HG03066 (cell line): Measurements from ENCODE around the gene KRTAP12-4.
"Not testable (repeated sequence)": the region's sequence is repeated elsewhere in the genome, so short reads cannot be mapped to it uniquely, and the experiment has no call there.

Experiments
- ATAC-seq: cut with Tn5 transposase; IDR thresholded peaks from one replicate; pipeline ENCODE4 v1.9.1; 2021; ENCODE audit warnings: low read depth; ENCODE audit not compliant: unreplicated experiment

KRTAP12-4 gene

DNA sequence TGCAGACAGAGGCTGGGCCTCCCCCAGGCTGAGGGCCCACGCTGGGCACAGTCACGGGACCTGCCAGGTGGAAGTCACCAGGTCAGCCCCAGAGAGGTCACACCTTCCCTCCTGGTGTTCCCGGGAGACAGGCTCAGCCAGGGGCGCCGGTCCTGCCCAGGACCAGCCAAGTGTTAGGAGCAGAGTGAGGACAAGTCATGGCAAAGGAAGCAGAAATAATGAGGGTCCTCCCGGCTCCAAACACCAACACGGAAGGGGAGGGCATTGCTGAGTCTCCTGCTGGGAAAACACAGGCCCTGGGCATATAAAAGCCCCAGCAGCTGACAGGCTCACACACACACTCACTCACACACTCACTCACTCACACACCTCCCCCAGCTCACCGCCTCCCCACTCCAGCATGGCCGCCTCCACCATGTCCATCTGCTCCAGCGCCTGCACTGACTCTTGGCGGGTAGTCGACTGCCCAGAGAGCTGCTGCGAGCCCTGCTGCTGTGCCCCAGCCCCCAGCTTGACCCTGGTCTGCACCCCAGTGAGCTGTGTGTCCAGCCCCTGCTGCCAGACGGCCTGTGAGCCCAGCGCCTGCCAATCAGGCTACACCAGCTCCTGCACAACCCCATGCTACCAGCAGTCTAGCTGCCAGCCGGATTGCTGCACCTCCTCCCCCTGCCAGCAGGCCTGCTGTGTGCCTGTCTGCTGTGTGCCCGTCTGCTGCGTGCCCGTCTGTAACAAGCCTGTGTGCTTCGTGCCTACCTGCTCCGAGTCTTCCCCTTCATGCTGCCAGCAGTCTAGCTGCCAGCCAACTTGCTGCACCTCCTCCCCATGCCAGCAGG is 17.2 kb downstream of the KRTAP12-4 start, which contains the start of gene KRTAP10-10:
KRTAP10-10 (plus strand) TSS at position 339 of the 833 bp plus-strand sequence; CDS start at position 401, 62 bp downstream.
- no peak for ATAC-seq

DNA sequence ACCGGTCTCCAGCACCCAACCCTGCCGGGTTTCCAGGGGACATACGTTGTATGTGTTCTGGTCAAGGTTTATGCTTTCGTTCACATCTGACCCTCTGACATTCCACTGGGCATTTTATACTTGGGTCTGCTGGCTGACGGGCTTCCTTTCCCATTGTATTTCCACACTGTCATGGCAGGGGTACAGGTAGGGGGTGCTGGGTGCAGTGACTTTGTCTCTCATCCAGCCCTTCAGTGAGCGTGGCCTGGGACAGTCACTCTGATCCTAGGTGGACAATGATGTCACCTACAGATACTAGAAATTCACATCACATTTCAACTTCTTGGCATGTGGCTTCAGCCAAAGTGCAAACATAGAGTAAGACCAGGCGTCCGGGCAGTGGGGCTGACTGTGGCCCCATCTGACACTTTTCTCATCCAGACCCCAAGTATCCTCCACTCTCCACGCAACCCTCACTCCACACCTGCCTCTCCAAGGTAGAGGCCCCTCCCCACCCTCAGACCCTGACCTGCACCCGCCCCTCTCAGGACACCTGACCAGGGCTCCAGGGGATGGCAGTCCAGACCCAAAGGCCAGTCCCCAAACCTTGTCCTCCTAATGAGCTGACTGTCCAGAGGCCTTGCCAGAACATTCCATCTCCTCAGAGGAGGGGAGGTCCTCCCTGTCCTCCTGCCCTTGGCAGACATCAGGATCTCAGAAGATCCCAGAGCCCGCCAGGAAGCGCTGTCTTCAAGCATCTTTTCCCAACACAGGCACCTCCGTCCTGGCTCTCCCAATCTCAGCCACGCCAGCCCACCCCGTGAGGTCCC is 18.0 kb downstream of the KRTAP12-4 start:
- ATAC-seq: no peak

DNA sequence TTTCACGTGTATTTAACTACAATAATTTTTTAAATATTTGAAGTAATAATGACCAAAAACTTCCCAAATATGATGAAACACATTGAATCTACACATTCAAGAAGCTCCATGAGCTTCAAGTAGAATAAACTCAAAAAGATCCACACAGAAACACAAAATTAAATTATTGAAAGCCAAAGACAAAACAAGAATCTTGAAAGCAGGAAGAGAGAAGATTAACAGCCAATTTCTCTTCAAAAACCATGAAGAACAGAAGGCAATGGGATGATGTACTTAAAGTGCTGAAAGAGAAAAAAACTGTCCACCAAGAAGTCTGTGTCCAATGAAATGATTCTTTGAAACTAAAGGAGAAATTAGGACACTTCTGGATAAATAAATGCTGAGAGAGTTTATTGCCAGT is 22.4 kb downstream of the KRTAP12-4 start:
- ATAC-seq: no peak

DNA sequence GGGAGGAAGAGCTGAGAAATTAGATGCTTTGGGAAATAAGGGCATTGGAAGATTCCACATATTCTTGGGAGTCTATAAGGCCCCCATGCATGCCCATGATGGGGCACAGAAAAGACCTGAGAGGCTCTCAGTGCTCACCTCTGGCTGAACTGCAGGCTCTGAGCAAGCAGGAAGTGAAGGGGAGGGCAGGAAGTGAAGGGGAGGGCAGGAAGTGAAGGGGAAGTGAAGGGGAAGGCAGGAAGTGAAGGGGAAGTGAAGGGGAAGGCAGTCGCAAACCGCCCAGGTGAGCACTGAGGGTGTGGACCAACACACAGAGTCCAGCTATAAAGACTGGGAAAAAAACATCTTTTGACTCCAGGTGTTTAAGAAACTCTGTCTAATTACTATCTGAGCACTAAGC is 24.0 kb downstream of the KRTAP12-4 start:
- no peak for ATAC-seq

GRCh38 chr21:44628707-44629391 is 25.6 kb downstream of the KRTAP12-4 start:
- ATAC-seq: no peak

DNA sequence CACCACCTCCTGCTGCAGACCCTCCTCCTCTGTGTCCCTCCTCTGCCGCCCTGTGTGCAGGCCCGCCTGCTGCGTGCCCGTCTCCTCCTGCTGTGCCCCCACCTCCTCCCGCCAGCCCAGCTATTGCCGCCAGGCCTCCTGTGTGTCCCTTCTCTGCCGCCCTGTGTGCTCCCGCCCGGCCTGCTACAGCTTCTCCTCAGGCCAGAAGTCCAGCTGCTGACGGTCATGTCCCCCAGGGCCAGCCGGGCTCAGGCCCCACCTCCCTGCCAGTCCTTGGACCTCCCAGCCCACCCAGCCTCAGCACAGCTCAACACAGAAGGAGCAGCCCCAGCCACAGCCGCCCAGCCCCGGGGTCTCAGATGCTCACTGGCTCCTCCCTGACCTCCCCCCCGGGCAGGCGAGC is 26.6 kb downstream of the KRTAP12-4 start:
- ATAC-seq: not testable (repeated sequence)

DNA sequence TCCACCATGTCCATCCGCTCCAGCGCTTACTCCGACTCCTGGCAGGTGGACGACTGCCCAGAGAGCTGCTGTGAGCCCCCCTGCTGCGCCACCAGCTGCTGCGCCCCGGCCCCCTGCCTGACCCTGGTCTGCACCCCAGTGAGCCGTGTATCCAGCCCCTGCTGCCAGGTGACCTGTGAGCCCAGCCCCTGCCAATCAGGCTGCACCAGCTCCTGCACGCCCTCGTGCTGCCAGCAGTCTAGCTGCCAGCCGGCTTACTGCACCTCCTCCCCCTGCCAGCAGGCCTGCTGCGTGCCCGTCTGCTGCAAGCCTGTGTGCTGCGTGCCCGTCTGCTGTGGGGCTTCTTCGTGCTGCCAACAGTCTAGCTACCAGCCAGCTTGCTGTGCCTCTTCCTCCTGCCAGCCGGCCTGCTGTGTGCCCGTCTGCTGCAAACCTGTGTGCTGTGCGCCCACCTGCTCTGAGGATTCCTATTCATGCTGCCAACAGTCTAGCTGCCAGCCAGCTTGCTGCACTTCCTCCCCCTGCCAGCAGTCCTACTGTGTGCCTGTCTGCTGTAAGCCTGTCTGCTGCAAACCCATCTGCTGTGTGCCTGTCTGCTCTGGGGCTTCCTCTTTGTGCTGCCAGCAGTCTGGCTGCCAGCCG is 27.2 kb downstream of the KRTAP12-4 start:
- not testable (repeated sequence) for ATAC-seq

DNA sequence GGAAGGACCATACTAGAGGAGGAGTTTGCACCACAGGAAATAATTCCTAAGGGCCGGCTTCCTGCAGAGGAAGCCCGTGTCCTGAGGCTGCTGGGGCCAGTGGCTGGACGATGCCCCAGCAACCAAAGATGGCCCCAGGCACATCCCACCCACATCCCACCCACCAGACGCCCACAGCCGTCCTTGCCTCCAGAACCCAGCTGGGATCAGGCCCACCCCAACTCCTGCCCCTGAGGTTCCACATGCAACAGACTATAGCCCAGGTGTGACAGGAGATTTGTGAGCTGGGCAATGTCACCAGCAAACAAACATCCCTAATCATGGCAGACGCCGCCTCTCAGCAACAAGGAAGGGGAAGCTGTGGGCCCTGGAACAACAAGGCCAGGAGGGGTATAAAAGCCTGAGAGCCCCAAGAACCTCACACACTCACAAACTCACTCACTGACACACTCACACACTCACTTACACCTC is 27.8 kb downstream of the KRTAP12-4 start, which contains the start of gene KRTAP10-9:
KRTAP10-9 (plus strand) TSS at position 421 of the 471 bp plus-strand sequence. CDS start 79 bp downstream, outside the sequence.
- ATAC-seq: no peak

- no peak for ATAC-seq
These were observed 28.2 kb downstream of the KRTAP12-4 start for GRCh38 chr21:44626262-44626661.

DNA sequence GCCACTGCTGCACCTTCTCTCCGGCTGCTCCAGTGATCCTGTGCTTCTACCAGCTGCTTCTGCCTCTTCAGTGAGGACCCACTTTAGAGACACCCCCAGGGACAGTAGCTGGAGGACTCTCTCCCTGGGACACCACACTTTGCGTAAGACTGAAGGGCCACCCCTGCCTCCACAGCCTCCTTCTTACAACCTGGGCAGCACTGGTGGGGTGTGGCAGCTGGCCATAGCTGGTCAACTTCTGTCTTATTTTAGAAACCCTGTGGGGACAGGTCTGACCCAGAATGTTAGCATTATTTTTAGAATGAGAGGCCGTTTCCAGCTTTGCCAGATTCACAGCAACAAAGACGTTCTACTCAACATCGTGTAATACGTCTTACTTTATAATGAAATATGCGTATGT is 28.7 kb downstream of the KRTAP12-4 start:
- ATAC-seq: no peak

- ATAC-seq: no peak
These were observed 30.9 kb downstream of the KRTAP12-4 start for GRCh38 chr21:44623575-44623974.

DNA sequence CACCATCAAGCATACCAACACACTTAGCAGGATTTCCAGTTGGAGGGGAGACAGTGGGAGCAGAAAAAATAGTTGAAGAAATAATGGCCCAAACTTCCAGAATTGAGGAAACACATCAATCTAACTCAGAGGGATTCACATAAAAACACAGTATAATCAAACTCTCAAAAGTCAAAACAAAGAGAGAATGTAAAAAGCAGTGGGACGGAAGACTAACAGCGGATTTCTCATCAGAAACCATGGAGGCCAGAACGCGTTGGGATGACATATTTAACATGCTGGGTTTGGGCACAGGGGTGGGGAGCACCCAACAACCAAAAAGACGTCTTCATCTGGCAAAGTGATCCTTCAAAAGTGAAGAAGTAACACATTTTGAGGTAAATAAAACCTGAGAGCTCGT is 34.6 kb downstream of the KRTAP12-4 start:
- no peak for ATAC-seq

- no peak for ATAC-seq
These were observed 35.5 kb downstream of the KRTAP12-4 start for GRCh38 chr21:44618909-44619308.

DNA sequence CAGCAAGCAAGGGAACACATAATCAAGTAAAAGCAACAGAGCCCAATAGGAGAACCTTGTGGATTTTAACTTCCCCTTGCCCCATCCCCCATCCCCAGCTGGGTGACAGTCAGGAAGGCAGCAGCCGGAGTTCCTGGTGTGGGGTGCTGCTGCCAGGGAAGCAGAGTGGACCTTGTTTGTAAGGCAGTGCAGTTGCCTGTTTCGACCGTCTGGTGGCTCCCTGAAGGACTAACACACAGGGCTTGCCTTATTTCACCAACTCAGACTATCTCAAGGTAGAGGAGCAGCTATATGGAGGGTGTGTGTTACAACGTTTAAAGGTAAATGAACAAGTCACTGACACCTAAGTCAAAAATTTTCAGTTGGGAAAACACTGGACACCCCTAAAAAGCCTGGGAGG is 36.0 kb downstream of the KRTAP12-4 start:
- ATAC-seq: no peak

- ATAC-seq: no peak
These were observed 37.4 kb downstream of the KRTAP12-4 start for GRCh38 chr21:44617071-44617501.

GRCh38 chr21:44616591-44616926 is 37.9 kb downstream of the KRTAP12-4 start:
- ATAC-seq: no peak

- ATAC-seq: no peak
These were observed 38.4 kb downstream of the KRTAP12-4 start for GRCh38 chr21:44615911-44616590.

GRCh38 chr21:44615466-44615865 is 39.0 kb downstream of the KRTAP12-4 start:
- no peak for ATAC-seq

DNA sequence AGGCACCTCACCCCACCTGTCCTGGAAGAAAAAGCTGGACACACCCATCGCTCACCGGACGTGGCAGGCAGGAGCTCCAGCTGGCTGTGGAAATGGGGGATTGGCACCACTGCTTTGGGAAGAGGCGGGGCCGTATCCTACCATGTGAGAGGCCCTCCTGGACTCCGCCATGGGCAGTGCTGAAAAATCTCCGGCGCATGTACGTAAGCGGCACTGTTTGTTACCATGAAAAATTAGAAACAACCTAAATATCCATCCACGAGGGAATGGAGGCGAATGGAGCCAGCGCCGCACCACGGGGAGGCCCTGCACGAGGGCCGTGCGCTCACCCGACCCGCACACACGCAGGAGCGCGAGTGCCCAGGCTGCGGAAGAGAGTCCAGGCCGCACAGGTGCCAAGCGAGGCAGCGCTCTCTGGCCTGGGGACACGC is 39.5 kb downstream of the KRTAP12-4 start:
- no peak for ATAC-seq

DNA sequence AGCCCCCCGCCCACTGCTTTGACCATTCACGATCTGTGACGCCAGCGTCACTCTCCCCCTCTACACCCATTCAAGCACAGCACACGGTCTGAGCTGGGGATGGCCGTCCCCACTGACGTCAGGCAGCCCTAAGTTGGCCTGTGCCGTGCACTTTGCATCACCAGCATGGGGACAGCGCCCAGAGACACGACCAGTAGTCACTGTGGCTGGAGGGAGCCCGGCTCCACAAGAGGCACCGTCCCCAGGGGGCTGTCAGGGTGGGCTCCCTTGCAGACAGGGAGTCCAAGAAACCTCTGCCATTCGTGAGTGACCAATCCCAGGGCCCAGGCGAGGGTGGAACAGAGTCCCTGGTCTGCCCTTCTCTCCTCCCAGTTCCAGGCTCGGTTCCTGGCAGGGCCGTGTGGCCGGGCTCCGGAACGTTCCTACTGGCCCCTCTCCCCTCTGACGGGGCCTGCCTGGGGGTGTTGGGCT is 40.3 kb downstream of the KRTAP12-4 start:
- no peak for ATAC-seq
